IPS-20b (cell line): ENCODE data around the gene NBR1.
"Not testable (repeated sequence)": the region's sequence is repeated elsewhere in the genome, so short reads cannot be mapped to it uniquely, and the experiment has no call there.

Experiments used
- H3K27ac ChIP-seq: one replicate; pipeline ENCODE4 v1.5.1; 2013; ENCODE audit warnings: low read length
- H3K27me3 ChIP-seq: 2 replicates; pipeline ENCODE4 v1.6.1; 2013; ENCODE audit warnings: mild to moderate bottlenecking, low read length, inconsistent platforms; ENCODE audit not compliant: insufficient read depth
- H3K36me3 ChIP-seq: 2 replicates; pipeline ENCODE4 v1.6.1; 2013; ENCODE audit warnings: low read depth, mild to moderate bottlenecking, inconsistent platforms, low read length, moderate library complexity; ENCODE audit not compliant: insufficient read depth
- H3K4me1 ChIP-seq: 2 replicates; pipeline ENCODE4 v1.6.1; 2013; ENCODE audit warnings: mild to moderate bottlenecking, control low read depth, inconsistent platforms, low read length, moderate library complexity; ENCODE audit not compliant: insufficient read depth
- H3K4me3 ChIP-seq: 2 replicates; pipeline ENCODE4 v1.5.1; 2013; ENCODE audit warnings: mild to moderate bottlenecking, low read length, inconsistent platforms
- H3K9ac ChIP-seq: 2 replicates; pipeline ENCODE4 v1.6.1; 2013; ENCODE audit warnings: low read depth, mild to moderate bottlenecking, inconsistent platforms, low read length, moderate library complexity
- H3K9me3 ChIP-seq: 2 replicates; pipeline ENCODE4 v1.6.1; 2013; ENCODE audit warnings: mild to moderate bottlenecking, low read depth, low read length, inconsistent platforms; ENCODE audit not compliant: insufficient read depth

The NBR1 gene

GRCh38 chr17:43170766-43171585, at the start of gene NBR1:
TSS of gene NBR1 (plus strand) at chr17:43171214. CDS start at chr17:43175800, 4,586 bp downstream.
- Histone ChIP-seq H3K4me1 (peaks cover 5% of the 10 kb centered on the region; the same call in 1 of the 2 replicates), H3K4me3 (peak within 1 kb of the TSS; percentile 89), H3K27ac (peak within 1 kb of the TSS; percentile 88), H3K9ac (peak within 1 kb of the TSS; percentile 87), H3K27me3 (no peaks in the 10 kb centered on the region), H3K36me3 (peaks cover 5% of the 10 kb centered on the region), H3K9me3 (no peaks in the 10 kb centered on the region)

- Histone ChIP-seq H3K4me1 (no peaks in the 10 kb centered on the region), H3K9ac (peak within 1 kb of the TSS; percentile 95), H3K27ac (peak within 1 kb of the TSS; percentile 95), H3K36me3 (peaks cover 28% of the 10 kb centered on the region), H3K4me3 (peak within 1 kb of the TSS; percentile 98), H3K27me3 (no peaks in the 10 kb centered on the region), H3K9me3 (no peaks in the 10 kb centered on the region)
Observed at GRCh38 chr17:43125133-43125966, 45.7 kb upstream of the NBR1 start, which contains the start of gene BRCA1. TSS of gene BRCA1 (minus strand) at chr17:43125364. CDS start at chr17:43124096, 1,268 bp downstream.

- no peaks in the 10 kb centered on the region for H3K27me3 ChIP-seq
- peaks cover 34% of the 10 kb centered on the region for H3K36me3 ChIP-seq
- peak overlapping the region; percentile 50 for H3K27ac ChIP-seq
- H3K4me1 ChIP-seq = no peaks in the 10 kb centered on the region
- peak overlapping the region; percentile 98 for H3K4me3 ChIP-seq
- H3K9me3 ChIP-seq = no peaks in the 10 kb centered on the region
- peak overlapping the region; percentile 93 for H3K9ac ChIP-seq
Observed at GRCh38 chr17:43125967-43126910, 44.8 kb upstream of the NBR1 start.

DNA sequence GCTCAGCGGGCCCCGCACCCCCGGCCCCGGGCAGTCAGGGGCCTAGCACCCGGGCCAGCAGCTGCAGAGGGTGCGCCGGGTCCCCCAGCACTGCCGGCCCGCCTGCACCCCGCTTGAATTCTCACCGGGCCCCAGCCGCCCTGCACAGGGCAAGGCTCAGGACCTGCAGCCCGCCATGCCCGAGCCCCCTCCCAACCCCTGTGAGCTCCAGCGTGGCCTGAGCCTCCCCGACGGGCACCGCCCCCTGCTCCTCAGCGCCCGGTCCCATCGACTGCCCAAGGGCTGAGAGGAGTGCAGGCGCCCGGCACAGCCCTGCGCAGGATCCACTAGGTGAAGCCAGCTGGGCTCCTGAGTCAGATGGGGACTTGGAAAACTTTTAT, 44.1 kb upstream of the NBR1 start:
- no peak overlapping the region for H3K4me3 ChIP-seq
- no peaks in the 10 kb centered on the region for H3K27me3 ChIP-seq
- H3K27ac ChIP-seq = no peak overlapping the region
- H3K36me3 ChIP-seq = peaks cover 30% of the 10 kb centered on the region
- H3K9ac ChIP-seq = no peak overlapping the region
- no peaks in the 10 kb centered on the region for H3K9me3 ChIP-seq
- no peaks in the 10 kb centered on the region for H3K4me1 ChIP-seq

GRCh38 chr17:43127333-43127876, 43.6 kb upstream of the NBR1 start:
- H3K27me3 ChIP-seq, H3K9me3 ChIP-seq, H3K4me1 ChIP-seq, H3K4me3 ChIP-seq, H3K9ac ChIP-seq, H3K27ac ChIP-seq: not testable (repeated sequence)
- H3K36me3 ChIP-seq = peaks cover 27% of the 10 kb centered on the region

DNA sequence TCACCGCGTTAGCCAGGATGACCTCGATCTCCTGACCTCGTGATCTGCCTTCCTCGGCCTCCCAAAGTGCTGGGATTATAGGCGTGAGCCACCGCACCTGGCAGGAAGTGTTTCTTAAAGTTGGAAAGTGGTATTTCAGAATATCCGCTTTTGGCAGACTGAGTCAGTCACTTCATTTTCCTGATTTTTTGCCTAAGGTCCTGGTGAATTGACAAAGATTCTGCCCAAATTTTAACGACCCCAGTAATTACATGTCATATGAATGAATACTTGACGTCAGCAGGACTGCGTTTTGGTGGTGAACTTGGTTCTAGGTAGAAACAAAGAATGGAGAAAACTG, 41.4 kb upstream of the NBR1 start:
- Histone ChIP-seq H3K4me3 (no peak overlapping the region), H3K27me3 (no peaks in the 10 kb centered on the region), H3K9me3 (no peaks in the 10 kb centered on the region), H3K27ac (no peak overlapping the region), H3K9ac (no peak overlapping the region), H3K4me1 (no peaks in the 10 kb centered on the region), H3K36me3 (peaks cover 39% of the 10 kb centered on the region)

DNA sequence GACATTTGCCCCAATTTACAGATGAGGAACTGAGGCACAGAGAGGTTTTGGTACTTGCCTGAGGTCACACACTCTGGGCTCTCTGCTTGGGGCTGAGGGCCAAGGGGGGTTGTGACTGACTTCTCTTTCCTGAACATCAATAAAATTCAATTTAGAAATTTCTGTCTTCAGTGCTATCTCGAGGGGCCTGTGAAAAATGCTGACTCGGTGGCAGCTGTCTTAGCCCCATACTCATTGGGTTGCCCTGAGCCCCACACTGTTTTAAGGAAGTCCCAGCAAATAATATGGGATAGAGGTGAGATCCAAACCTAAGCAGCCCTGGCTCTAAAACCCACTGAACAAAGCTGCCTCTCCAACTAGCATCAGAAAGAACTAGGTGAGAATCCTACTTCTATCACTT, 38.9 kb upstream of the NBR1 start:
- H3K4me1 ChIP-seq = no peaks in the 10 kb centered on the region
- no peak overlapping the region for H3K4me3 ChIP-seq
- H3K9me3 ChIP-seq = no peaks in the 10 kb centered on the region; the same call in 1 of the 2 replicates
- peaks cover 48% of the 10 kb centered on the region for H3K36me3 ChIP-seq
- H3K27me3 ChIP-seq = no peaks in the 10 kb centered on the region
- no peak overlapping the region for H3K27ac ChIP-seq
- no peak overlapping the region for H3K9ac ChIP-seq

DNA sequence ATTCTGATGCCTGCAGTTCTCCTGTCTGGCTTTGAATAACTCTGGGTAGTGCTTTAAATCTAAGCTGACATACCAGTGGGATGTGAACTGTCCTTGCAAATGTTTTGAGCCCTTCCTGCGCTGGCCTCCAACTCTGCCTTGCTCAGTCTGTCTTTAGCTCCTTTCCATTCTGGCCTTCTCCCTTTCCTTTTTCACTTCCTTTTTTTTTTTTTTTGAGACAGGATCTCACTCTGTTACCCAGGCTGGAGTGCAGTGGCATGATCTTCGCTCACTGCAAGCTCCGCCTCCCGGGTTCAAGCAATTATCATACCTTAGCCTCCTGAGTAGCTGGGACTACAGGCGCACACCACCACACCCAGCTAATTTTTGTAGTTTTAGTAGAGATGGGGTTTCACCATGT, 37.6 kb upstream of the NBR1 start:
- H3K36me3 ChIP-seq = peaks cover 43% of the 10 kb centered on the region
- H3K27me3 ChIP-seq, H3K9me3 ChIP-seq, H3K9ac ChIP-seq, H3K4me3 ChIP-seq, H3K27ac ChIP-seq, H3K4me1 ChIP-seq: not testable (repeated sequence)

DNA sequence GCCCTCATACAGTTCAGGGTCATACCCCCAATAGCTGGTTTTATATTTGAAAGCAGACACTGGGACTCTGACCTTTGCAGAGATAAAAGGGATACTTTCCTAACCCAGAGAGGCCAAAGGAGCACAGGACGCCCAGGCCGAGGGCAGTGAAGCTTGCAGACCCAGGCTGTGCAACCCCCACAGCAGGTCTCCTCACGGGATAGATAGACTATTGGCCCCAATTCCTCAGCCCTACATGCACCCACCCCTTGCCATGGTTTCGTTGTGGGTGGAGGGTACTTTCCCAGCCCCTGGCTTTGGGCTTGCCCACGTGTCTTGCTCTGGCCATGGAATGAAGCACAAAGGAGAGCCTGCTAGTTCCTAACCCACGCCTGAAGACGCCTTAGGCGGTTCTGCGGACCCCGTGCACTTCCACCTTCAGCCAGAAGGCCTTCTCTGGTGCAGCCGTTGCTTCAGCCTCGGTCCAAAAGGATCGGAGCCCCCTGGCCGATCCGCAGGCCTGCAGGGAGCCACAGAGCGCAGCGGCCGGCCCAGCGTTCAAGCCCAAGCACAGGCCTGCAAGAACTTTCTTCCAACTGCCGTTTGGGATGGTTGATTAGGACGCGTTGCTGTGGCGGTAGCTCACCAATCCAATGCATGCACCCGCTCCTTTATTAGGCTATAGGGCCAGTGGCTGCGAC, 36.1 kb upstream of the NBR1 start:
- H3K27ac ChIP-seq = no peak overlapping the region
- peaks cover 34% of the 10 kb centered on the region for H3K36me3 ChIP-seq
- no peak overlapping the region for H3K4me3 ChIP-seq
- no peaks in the 10 kb centered on the region for H3K27me3 ChIP-seq
- no peaks in the 10 kb centered on the region for H3K4me1 ChIP-seq
- no peaks in the 10 kb centered on the region; the same call in 1 of the 2 replicates for H3K9me3 ChIP-seq
- H3K9ac ChIP-seq = no peak overlapping the region

DNA sequence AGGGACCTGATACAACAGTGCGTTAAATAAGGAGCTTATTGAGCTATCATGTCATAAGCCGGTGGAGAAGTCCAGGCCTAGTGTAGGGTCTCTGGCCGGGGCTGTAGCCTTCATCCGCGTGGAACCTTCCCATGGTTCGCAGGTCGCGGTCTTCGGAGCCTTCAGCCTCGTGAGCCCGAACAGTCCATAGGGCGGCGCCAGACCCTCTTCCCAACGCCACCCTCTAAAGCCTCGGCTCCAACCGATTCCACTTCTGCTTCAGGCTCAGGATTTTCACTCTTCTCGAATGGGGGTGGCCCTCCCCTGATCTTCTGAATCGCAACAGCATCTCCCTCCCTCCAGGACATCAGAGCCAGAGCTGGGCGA, 35.6 kb upstream of the NBR1 start:
- Histone ChIP-seq H3K9me3 (no peaks in the 10 kb centered on the region; the same call in 1 of the 2 replicates), H3K27ac (no peak overlapping the region), H3K4me3 (no peak overlapping the region), H3K9ac (no peak overlapping the region), H3K27me3 (no peaks in the 10 kb centered on the region), H3K4me1 (no peaks in the 10 kb centered on the region), H3K36me3 (peaks cover 34% of the 10 kb centered on the region)
